Natural killer cell treated with Interleukin-12 subunit alpha and Interleukin-12 subunit beta and Interleukin-15 and Interleukin-18, amount 100 ng/mL, for 72 hours (primary cell): Measurements from ENCODE around the gene SLFN11. TPM values are rescaled to one million over a fixed set of nuclear protein-coding genes. Genes with fewer than 3 reads are reported as not detected.
"Not testable (repeated sequence)": the region's sequence is repeated elsewhere in the genome, so short reads cannot be mapped to it uniquely, and the experiment has no call there.

ENCODE experiments used
- ATAC-seq, 2 donors: fragments of 150-1000 bp; cut with Tn5 transposase in 1 of 2; sonication (Bioruptor Pico), chemical (Tn5 transposase) in 1 of 2; 2 replicates each; pipeline ENCODE4 v1.10.0; 2021
- DNase-seq: peaks from one replicate; pipeline ENCODE4 v3.0.0; 2022; ENCODE audit warnings: low spot score
- H3K27ac Mint-ChIP-seq, 2 donors: 1 replicate in 1 of 2; 2 replicates in 1 of 2; pipeline ENCODE4 v1.8.0; 2022; ENCODE audit warnings: mixed read lengths in 2 of 2, mild to moderate bottlenecking in 1 of 2, moderate library complexity in 1 of 2
- H3K27me3 Mint-ChIP-seq, 2 donors: 1 replicate in 1 of 2; 2 replicates in 1 of 2; pipeline ENCODE4 v1.8.0; 2022; ENCODE audit warnings: mixed read lengths in 2 of 2
- H3K36me3 Mint-ChIP-seq: one replicate; pipeline ENCODE4 v1.8.0; 2022; ENCODE audit warnings: mixed read lengths
- H3K4me1 Mint-ChIP-seq, 2 donors: 1 replicate in 1 of 2; 2 replicates in 1 of 2; pipeline ENCODE4 v1.8.0; 2022; ENCODE audit warnings: low read depth in 2 of 2, mixed read lengths in 2 of 2, mild to moderate bottlenecking in 1 of 2
- H3K4me3 Mint-ChIP-seq: one replicate; pipeline ENCODE4 v1.8.0; 2022; ENCODE audit warnings: mixed read lengths
- H3K9me3 Mint-ChIP-seq: 2 replicates; pipeline ENCODE4 v1.8.0; 2022; ENCODE audit warnings: mixed read lengths
- total RNA-seq, 2 donors: library from RNA; stranded (reverse); gene quantifications; one replicate each; pipeline ENCODE4 v1.2.3, GENCODE V29; 2022

SLFN11 gene
- total RNA-seq, 2 donors from 2014 or later, result 139 to 149 TPM

- Mint-ChIP-seq H3K4me1 (peaks cover 41 to 64% of the 10 kb centered on the region in 2 donors), H3K27ac (peak overlapping the region; percentile 61 to 66), H3K27me3 (no peaks in the 10 kb centered on the region), H3K36me3 (peaks cover 12% of the 10 kb centered on the region), H3K4me3 (peak overlapping the region; percentile 86), H3K9me3 (no peaks in the 10 kb centered on the region)
- ATAC-seq, result no peak
- no peak for DNase-seq
These were observed 31.1 kb downstream of the SLFN11 start for GRCh38 chr17:35342276-35342675.

- no peaks in the 10 kb centered on the region for H3K27me3 Mint-ChIP-seq
- DNase-seq (no peak), ATAC-seq (no peak)
- peaks cover 12% of the 10 kb centered on the region for H3K36me3 Mint-ChIP-seq
- no peaks in the 10 kb centered on the region for H3K9me3 Mint-ChIP-seq
- peak overlapping the region; percentile 61 to 66 for H3K27ac Mint-ChIP-seq
- peak overlapping the region; percentile 86 for H3K4me3 Mint-ChIP-seq
- H3K4me1 Mint-ChIP-seq, result peaks cover 35 to 59% of the 10 kb centered on the region in 2 donors
These were observed 31.9 kb downstream of the SLFN11 start for GRCh38 chr17:35341411-35341992.

- peaks cover 27 to 36% of the 10 kb centered on the region in 2 donors for H3K4me1 Mint-ChIP-seq
- H3K36me3 Mint-ChIP-seq, result peaks cover 12% of the 10 kb centered on the region
- H3K9me3 Mint-ChIP-seq, result no peaks in the 10 kb centered on the region
- H3K27ac Mint-ChIP-seq, result peak overlapping the region in 1 of 2 donors; percentile 37
- no peak overlapping the region for H3K4me3 Mint-ChIP-seq
- DNase-seq (no peak), ATAC-seq (no peak)
- H3K27me3 Mint-ChIP-seq, result no peaks in the 10 kb centered on the region
These were observed 35.2 kb downstream of the SLFN11 start for GRCh38 chr17:35338230-35338629.

- no peak overlapping the region for H3K4me3 Mint-ChIP-seq
- no peak overlapping the region for H3K27ac Mint-ChIP-seq
- H3K36me3 Mint-ChIP-seq, result peaks cover 12% of the 10 kb centered on the region
- no peaks in the 10 kb centered on the region for H3K27me3 Mint-ChIP-seq
- DNase-seq, result no peak
- peaks cover 21 to 30% of the 10 kb centered on the region in 2 donors for H3K4me1 Mint-ChIP-seq
- no peaks in the 10 kb centered on the region for H3K9me3 Mint-ChIP-seq
- no peak for ATAC-seq
These were observed 36.1 kb downstream of the SLFN11 start for GRCh38 chr17:35337364-35337763.

- not testable (repeated sequence) for H3K36me3 Mint-ChIP-seq, H3K9me3 Mint-ChIP-seq, H3K27me3 Mint-ChIP-seq, DNase-seq, H3K27ac Mint-ChIP-seq, H3K4me3 Mint-ChIP-seq, ATAC-seq, H3K4me1 Mint-ChIP-seq
These were observed 39.8 kb downstream of the SLFN11 start for GRCh38 chr17:35333578-35333977.

- Mint-ChIP-seq H3K27ac (no peak overlapping the region), H3K36me3 (peaks cover 24% of the 10 kb centered on the region)
- no peak for ATAC-seq
These were observed 50.7 kb downstream of the SLFN11 start for GRCh38 chr17:35322749-35323148.

GRCh38 chr17:35315971-35316370, 57.5 kb downstream of the SLFN11 start:
- peak overlapping the region; percentile 94 to 99 for H3K27ac Mint-ChIP-seq
- DNase-seq (no peak), ATAC-seq (no peak)
- no peak overlapping the region for H3K4me3 Mint-ChIP-seq
- H3K36me3 Mint-ChIP-seq, result no peaks in the 10 kb centered on the region
- H3K4me1 Mint-ChIP-seq, result peaks cover 43 to 51% of the 10 kb centered on the region in 2 donors
- no peaks in the 10 kb centered on the region for H3K27me3 Mint-ChIP-seq
- H3K9me3 Mint-ChIP-seq, result no peaks in the 10 kb centered on the region

More at GRCh38 chr17:35322749-35323148, 50.7 kb downstream of the SLFN11 start:
- H3K4me1 Mint-ChIP-seq, result peaks cover 8% of the 10 kb centered on the region in 2 donors
- no peak for DNase-seq
- no peaks in the 10 kb centered on the region for H3K9me3 Mint-ChIP-seq
- no peak overlapping the region for H3K4me3 Mint-ChIP-seq
- no peaks in the 10 kb centered on the region for H3K27me3 Mint-ChIP-seq

GRCh38 chr17:35315283-35315682, 58.1 kb downstream of the SLFN11 start:
- Mint-ChIP-seq H3K27me3 (no peaks in the 10 kb centered on the region), H3K36me3 (no peaks in the 10 kb centered on the region), H3K27ac (peak overlapping the region; percentile 94 to 99), H3K9me3 (no peaks in the 10 kb centered on the region), H3K4me3 (peak overlapping the region; percentile 93), H3K4me1 (peaks cover 43 to 51% of the 10 kb centered on the region in 2 donors)
- DNase-seq, result no peak
- ATAC-seq, result no peak

GRCh38 chr17:35314415-35315216, 58.8 kb downstream of the SLFN11 start:
- Mint-ChIP-seq H3K36me3 (no peaks in the 10 kb centered on the region), H3K9me3 (no peaks in the 10 kb centered on the region), H3K27me3 (no peaks in the 10 kb centered on the region), H3K4me1 (peaks cover 43 to 51% of the 10 kb centered on the region in 2 donors), H3K4me3 (peak overlapping the region; percentile 93), H3K27ac (peak overlapping the region; percentile 94 to 99)
- DNase-seq (no peak), ATAC-seq (no peak)

- peaks cover 5% of the 10 kb centered on the region for H3K36me3 Mint-ChIP-seq
- no peaks in the 10 kb centered on the region for H3K9me3 Mint-ChIP-seq
- DNase-seq, result no peak
- peak in 1 of 2 donors; percentile 17 for ATAC-seq
- H3K4me3 Mint-ChIP-seq, result peak overlapping the region; percentile 93
- peaks cover 43 to 51% of the 10 kb centered on the region in 2 donors for H3K4me1 Mint-ChIP-seq
- H3K27ac Mint-ChIP-seq, result peak overlapping the region; percentile 94 to 99
- H3K27me3 Mint-ChIP-seq, result no peaks in the 10 kb centered on the region
These were observed 59.5 kb downstream of the SLFN11 start for GRCh38 chr17:35313875-35314409.

GRCh38 chr17:35312790-35313711, 60.4 kb downstream of the SLFN11 start:
- peaks cover 39 to 49% of the 10 kb centered on the region in 2 donors for H3K4me1 Mint-ChIP-seq
- peaks cover 7% of the 10 kb centered on the region for H3K36me3 Mint-ChIP-seq
- peak overlapping the region; percentile 93 for H3K4me3 Mint-ChIP-seq
- H3K27ac Mint-ChIP-seq, result peak overlapping the region; percentile 94 to 99
- ATAC-seq (peak; percentile 93 to 94), DNase-seq (peak; percentile 86)
- no peaks in the 10 kb centered on the region for H3K9me3 Mint-ChIP-seq
- no peaks in the 10 kb centered on the region for H3K27me3 Mint-ChIP-seq

- Mint-ChIP-seq H3K27me3 (no peaks in the 10 kb centered on the region), H3K27ac (peak overlapping the region; percentile 94 to 99), H3K36me3 (peaks cover 7% of the 10 kb centered on the region), H3K4me1 (peaks cover 34 to 42% of the 10 kb centered on the region in 2 donors), H3K4me3 (peak overlapping the region; percentile 93), H3K9me3 (no peaks in the 10 kb centered on the region)
- DNase-seq (no peak), ATAC-seq (no peak)
These were observed 61.1 kb downstream of the SLFN11 start for GRCh38 chr17:35312346-35312745.

GRCh38 chr17:35309345-35309744, 64.1 kb downstream of the SLFN11 start:
- not testable (repeated sequence) for H3K36me3 Mint-ChIP-seq, H3K4me3 Mint-ChIP-seq, ATAC-seq, H3K27ac Mint-ChIP-seq, DNase-seq, H3K9me3 Mint-ChIP-seq, H3K27me3 Mint-ChIP-seq
- peaks cover 20 to 26% of the 10 kb centered on the region in 2 donors for H3K4me1 Mint-ChIP-seq
